22Rv1 (cell line): ENCODE results near the gene CDH18.

Experiments
- CTCF ChIP-seq: fragments of 450-650 bp; IDR thresholded peaks from 2 replicates; pipeline ENCODE4 v1.5.1; 2017; ENCODE audit warnings: mild to moderate bottlenecking
- ZFX ChIP-seq: fragments of 450-650 bp; IDR thresholded peaks from 2 replicates; pipeline ENCODE4 v1.6.1; 2017; ENCODE audit warnings: antibody characterized with exemption, borderline replicate concordance

- TF ChIP-seq CTCF = no peak
- no peak for TF ChIP-seq ZFX
These were observed 152.6 kb downstream of the CDH18 start for GRCh38 chr5:19835442-19835841.
